ENCODE measurements around the gene KHDC1L.
"Not testable (repeated sequence)": the region's sequence is repeated elsewhere in the genome, so short reads cannot be mapped to it uniquely, and the experiment has no call there.

The KHDC1L gene

DNA sequence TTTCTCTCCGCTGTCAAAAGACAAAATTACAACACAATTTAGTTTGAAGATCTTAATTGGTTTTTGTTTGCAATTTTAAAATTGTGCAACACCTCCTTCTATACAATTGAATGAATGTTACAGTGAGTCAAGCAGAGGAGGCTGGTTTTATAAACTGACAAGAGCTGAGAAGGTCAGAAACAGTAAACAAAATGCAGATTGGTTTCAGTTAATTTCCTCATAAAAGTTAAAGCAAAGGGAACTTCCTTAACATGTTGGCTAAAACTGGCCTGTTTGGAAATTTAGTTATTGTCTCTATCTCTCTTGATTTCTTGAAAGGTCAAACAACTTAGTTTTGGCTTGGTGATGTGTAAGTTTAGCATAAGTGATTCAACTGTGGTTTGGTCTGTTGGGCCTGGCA is 22.2 kb downstream of the KHDC1L start:
- DNase-seq, result no peak

DNA sequence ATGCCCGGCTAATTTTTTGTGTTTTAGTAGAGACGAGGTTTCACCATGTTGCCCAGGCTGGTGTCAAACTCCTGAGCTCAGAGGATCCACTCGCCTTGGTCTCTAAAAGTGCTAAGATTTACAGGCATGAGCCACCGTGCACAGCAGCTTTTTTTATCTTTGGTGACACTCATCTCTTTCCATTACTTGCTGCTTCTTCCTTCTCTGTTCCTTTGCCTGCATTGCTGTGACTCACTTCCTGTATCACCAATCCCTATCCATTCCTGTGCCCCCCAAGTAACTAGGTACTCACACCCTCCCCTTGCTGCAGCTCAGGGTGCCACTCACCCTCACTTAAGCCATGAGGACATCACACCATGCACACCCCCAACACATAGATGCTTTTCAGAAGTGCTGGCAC is 24.6 kb downstream of the KHDC1L start:
- no peak for DNase-seq

DNA sequence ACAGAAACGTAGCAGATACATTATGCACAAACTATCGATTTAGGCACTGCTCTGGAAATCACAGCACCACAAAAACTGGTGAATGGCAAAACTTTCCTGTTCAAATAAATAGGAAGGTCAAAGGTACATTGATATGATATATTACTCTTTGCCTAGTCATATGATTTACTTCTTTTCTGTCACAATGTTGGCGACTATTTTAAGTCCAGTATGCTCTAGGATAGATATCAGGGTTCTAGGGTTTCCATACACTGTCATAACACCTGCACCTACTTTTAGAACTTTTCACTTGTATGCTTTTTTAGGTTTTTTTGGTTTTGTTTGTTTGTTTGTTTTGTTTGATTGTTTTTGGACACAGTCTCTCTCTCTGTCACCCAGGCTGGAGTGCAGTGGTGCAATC is 25.0 kb downstream of the KHDC1L start:
- no peak for DNase-seq

DNA sequence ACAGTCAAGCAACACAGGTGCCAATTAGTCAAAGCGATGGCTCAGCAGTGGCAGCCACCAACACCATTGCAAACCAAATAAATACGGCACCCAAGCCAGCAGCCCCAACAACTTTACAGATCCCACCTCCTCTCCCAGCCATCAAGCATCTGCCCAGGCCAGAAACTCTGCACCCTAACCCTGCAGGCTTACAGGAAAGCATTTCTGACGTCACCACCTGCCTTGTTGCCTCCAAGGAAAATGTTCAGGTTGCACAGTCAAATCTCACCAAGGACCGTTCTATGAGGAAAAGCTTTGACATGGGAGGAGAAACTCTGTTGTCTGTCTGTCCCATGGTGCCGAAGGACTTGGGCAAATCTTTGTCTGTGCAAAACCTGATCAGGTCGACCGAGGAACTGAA is 30.6 kb downstream of the KHDC1L start:
- DNase-seq, result no peak

DNA sequence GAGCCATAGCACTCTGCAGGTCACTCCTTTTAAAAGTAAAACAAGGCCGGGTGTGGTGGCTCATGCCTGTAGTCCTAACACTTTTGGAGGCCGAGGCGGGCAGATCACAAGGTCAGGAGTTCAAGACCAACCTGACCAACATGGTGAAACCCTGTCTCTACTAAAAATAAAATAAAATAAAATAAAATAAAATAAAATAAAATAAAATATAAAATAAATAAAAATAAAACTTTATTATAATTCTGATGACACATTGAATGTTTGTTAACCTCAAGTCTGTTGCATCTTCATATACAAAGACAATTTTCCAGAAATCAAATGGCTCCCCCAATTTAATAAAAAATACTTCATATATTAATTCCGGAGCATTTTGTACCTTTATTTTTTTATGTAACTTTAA is 32.0 kb downstream of the KHDC1L start:
- DNase-seq, result not testable (repeated sequence)

DNA sequence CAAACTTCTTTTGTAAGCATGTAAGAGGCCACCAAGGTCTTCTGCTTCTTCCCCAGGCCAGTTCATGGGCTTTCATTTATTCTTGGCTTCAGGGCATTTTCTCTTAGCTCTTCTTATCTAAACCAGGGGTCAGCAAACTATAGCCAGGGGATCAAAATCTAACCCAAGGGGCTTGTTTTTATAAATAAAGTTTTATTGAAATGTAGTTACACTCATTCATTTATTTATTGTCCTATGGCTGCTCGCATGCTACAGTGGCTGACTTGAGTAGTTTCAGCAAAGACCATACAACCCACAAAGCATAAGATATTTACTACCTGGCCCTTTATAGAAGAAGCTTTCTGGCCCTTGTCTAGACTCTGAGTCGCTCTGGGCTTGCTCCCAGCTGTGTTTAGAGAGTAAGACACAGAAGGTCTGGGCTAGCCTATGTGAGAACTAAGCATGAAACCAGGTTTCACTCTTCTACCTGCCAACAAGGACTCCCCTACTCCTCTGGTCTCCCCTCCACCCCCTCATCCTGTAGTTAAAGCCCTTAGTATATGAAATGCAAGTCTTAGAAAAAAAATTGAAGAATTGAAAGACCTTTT is 43.2 kb downstream of the KHDC1L start:
- no peak for DNase-seq

DNA sequence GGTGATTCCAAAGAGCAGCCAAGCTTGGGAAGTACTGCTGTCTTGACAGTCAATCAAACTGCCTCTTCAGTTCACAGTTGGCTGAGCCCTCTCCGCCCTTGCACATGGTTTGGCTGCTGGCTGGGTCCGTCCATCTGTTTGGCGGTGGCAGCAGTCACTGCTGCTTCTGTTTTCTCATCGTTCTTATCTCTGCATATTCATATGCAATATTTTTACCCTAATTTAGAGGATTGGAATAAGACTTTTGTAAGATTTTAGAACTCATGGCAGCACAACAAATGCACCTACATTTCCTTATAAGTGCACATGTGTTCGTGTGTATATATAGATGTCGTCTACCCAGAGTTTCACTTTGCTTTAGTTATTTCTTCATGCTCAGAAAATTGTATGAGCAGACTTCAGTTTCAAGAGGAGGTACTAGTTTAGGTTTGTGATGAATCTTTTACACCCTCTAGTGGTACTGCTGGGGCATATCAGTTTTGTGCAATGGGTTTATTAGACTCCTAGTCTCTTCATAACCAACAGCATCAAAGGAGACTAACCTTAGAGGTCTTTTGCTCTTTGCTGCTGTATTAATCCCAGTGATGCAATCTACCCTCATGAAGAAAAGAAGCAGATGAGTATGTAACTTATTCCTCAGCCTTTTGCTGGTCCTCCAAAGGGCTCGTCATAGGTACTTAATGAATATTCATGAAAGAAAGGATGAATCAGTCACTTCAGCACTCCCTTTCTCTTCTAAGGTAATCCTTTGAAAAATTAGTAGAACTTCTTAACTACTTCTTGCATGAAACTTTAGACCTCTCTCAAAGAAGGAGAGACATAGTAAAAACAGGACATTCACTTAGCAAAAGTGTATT is 44.3 kb downstream of the KHDC1L start:
- DNase-seq, result no peak

DNA sequence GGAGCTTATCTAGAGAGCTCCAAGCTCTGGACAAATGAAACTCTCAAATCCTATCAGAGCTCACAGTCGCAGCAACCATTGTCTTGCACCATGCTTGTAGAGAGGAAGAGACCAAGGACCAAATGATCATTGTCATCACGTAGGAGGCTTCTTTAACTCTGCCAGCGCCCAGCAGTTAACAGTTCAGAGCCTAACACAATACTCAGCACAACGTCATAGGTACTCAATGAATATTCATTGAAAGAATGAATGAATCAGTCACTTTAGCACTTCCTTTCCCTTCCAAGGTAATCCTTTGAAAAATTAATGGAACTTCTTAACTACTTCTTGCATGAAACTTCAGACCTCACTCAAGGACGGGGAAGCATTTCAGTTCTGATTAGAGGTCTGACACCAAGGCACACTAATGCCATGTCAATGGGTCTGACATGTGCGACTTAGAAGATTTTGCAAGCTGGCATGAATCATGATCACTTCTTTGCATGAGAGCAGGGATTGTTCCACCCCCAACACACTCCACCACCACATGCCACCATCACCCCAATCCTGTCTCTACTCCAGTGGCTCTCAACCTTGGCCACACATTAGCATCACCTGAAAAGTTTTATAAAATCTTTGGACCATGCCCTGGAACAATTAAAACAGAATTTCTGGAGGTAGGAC is 45.1 kb downstream of the KHDC1L start:
- no peak for DNase-seq

DNA sequence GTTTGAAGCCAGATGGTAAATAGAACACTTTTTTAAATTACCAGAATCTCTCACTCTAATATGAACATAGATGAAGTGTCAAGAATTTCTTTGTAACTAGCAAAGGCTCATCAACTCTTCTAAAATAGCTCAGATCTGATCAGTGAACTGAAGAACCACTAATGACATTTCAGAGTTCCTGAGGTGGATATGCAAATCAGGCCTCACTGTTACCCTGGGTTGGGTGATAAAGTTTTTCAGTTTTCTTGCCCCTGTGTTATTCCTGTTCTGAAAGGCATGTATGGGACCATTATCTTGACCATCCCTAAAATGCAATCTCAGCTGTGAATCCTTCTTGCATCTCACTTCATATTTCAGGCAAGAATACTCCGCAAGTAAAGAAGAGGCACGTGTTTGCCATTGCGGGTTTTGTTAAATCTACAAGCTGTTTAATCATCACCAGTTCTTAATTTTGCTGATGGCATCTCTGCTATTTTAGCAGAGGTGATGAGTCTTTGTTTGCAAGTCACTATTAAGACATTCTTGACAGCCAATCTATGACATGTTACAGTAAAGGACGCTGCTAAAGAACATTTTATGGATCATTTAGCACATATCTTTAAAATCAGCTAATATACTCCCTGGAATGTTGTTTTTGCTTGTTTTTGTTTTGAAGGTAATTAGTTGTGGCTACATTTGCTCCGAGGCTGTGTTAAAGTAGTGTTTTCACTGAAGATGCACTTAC is 47.9 kb downstream of the KHDC1L start:
- DNase-seq, result no peak

DNA sequence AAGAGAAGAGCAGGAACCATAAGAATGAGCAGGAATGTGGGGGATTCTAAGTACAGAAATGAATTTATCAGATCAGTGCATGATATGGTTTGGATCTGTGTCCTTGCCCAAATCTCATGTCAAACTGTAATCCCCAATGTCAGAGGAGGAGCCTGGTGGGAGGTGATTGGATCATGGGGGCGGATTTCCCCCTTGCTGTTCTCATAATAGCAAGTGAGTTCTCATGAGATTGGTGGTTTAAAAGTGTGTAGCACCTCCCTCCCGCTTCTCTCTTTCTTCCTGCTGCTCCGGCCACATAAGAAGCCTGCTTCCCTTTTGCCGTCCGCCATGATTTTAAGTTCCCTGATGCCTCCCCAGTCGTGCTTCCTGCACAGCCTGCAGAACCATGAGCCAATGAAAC is 49.2 kb downstream of the KHDC1L start:
- DNase-seq, result no peak

DNA sequence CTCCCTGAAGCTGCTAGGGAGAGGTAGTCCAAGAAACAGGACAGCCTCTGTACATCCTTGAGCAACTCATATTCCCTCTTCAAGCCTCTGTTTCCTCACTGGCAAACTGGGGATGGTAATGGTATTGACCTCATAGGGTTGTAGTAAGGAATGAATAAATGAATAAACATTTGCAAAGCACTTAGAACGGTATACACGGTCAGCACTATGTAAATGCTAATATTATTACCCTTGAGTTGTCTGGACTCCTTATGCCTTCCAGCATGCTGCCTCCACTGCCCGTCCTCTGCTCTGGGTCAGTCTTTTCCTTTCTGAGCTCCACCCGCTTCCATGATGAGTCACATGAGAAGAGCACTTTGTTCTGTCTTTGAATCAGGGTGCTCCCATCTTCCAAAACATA is 50.6 kb downstream of the KHDC1L start:
- no peak for DNase-seq

Data from activated CD4-positive, alpha-beta T cell treated with anti-CD3 and anti-CD28 coated beads for 1 hour (primary cell).